Thoracic aorta (tissue), 2 donors: ENCODE results near the gene INSYN1. TPM values are rescaled to one million over a fixed set of nuclear protein-coding genes. Genes with fewer than 3 reads are reported as not detected.

Experiments used
- ATAC-seq: fragments of 150-250 bp; one replicate; pipeline ENCODE4 v1.8.0; 2017; ENCODE audit warnings: low read depth; ENCODE audit not compliant: insufficient number of reproducible peaks, low FRiP score
- DNase-seq: peaks from one replicate; pipeline ENCODE4 v3.0.0-alpha.2; 2020; ENCODE audit warnings: low spot score
- H3K27ac ChIP-seq, 2 donors: fragments of 200-600 bp; sonication (generic); 1 replicate in 1 of 2; 2 replicates in 1 of 2; pipeline ENCODE4 v1.5.1; 2016; ENCODE audit warnings: mild to moderate bottlenecking in 2 of 2, moderate library complexity in 2 of 2
- H3K27me3 ChIP-seq: fragments of 200-600 bp; sonication (generic); replicated peaks from 2 replicates; pipeline ENCODE4 v1.6.0; 2016; ENCODE audit warnings: mild to moderate bottlenecking; ENCODE audit not compliant: insufficient read depth
- H3K36me3 ChIP-seq: fragments of 200-600 bp; sonication (generic); one replicate; pipeline ENCODE4 v1.5.1; 2016
- H3K4me1 ChIP-seq, 2 donors: fragments of 200-600 bp; sonication (generic); 1 replicate in 1 of 2; 2 replicates in 1 of 2; pipeline versions ENCODE4 v1.5.1 to v1.6.0; 2016; ENCODE audit warnings: low read depth in 2 of 2, mild to moderate bottlenecking in 1 of 2; ENCODE audit not compliant: control insufficient read depth in 1 of 2
- H3K4me3 ChIP-seq: fragments of 200-600 bp; sonication (generic); 2 replicates; pipeline ENCODE4 v1.5.1; 2016; ENCODE audit warnings: mild to moderate bottlenecking
- H3K9me3 ChIP-seq: fragments of 200-600 bp; sonication (generic); 2 replicates; pipeline ENCODE4 v1.5.1; 2016
- CTCF ChIP-seq: fragments of 200-600 bp; sonication (generic); IDR thresholded peaks from one replicate; pipeline ENCODE4 v1.5.1; 2019; ENCODE audit warnings: antibody characterized with exemption
- total RNA-seq, 2 donors: library from RNA; depleted of rRNA; stranded (reverse); fragments of >200 nt; gene quantifications; one replicate each; pipeline versions ENCODE4 v1.1.0 to v1.2.3, GENCODE V29; 2016

The INSYN1 gene
- total RNA-seq, 2 donors from 2014 or later = 10.6 to 15.2 TPM

- ATAC-seq (no peak), DNase-seq (no peak)
- H3K27me3 ChIP-seq = no peaks in the 10 kb centered on the region
- peaks cover 4 to 5% of the 10 kb centered on the region in 2 donors for H3K4me1 ChIP-seq
- no peak overlapping the region for H3K4me3 ChIP-seq
- H3K9me3 ChIP-seq = no peaks in the 10 kb centered on the region
- TF ChIP-seq CTCF = no peak
- no peak overlapping the region for H3K27ac ChIP-seq
- no peaks in the 10 kb centered on the region for H3K36me3 ChIP-seq
Measured at GRCh38 chr15:73745073-73745472, 8.1 kb downstream of the INSYN1 start.

- no peak for TF ChIP-seq CTCF
- Histone ChIP-seq H3K27ac (no peak overlapping the region), H3K36me3 (no peaks in the 10 kb centered on the region), H3K4me1 (peaks cover 4 to 5% of the 10 kb centered on the region in 2 donors), H3K4me3 (no peak overlapping the region), H3K9me3 (no peaks in the 10 kb centered on the region), H3K27me3 (no peaks in the 10 kb centered on the region)
- DNase-seq (no peak), ATAC-seq (no peak)
Measured at GRCh38 chr15:73744293-73744692, 8.9 kb downstream of the INSYN1 start.

- Histone ChIP-seq H3K9me3 (no peaks in the 10 kb centered on the region), H3K4me3 (no peak overlapping the region), H3K4me1 (peaks cover 4 to 5% of the 10 kb centered on the region in 2 donors), H3K27me3 (no peaks in the 10 kb centered on the region), H3K36me3 (no peaks in the 10 kb centered on the region), H3K27ac (no peak overlapping the region)
- DNase-seq = no peak
- TF ChIP-seq CTCF = no peak
- ATAC-seq = no peak
Measured at GRCh38 chr15:73741321-73741836, 11.8 kb downstream of the INSYN1 start.

GRCh38 chr15:73740152-73741048, 12.8 kb downstream of the INSYN1 start:
- peaks cover 4 to 5% of the 10 kb centered on the region in 2 donors for H3K4me1 ChIP-seq
- H3K9me3 ChIP-seq = no peaks in the 10 kb centered on the region
- DNase-seq = no peak
- no peaks in the 10 kb centered on the region for H3K27me3 ChIP-seq
- H3K27ac ChIP-seq = no peak overlapping the region
- H3K36me3 ChIP-seq = no peaks in the 10 kb centered on the region
- no peak for ATAC-seq
- no peak overlapping the region for H3K4me3 ChIP-seq
- TF ChIP-seq CTCF = no peak

GRCh38 chr15:73737535-73737934, 15.6 kb downstream of the INSYN1 start:
- no peak for TF ChIP-seq CTCF
- no peaks in the 10 kb centered on the region for H3K4me1 ChIP-seq
- no peak overlapping the region for H3K27ac ChIP-seq
- no peak for DNase-seq
- no peak overlapping the region for H3K4me3 ChIP-seq
- no peaks in the 10 kb centered on the region for H3K27me3 ChIP-seq
- no peaks in the 10 kb centered on the region for H3K36me3 ChIP-seq
- no peak for ATAC-seq
- no peaks in the 10 kb centered on the region for H3K9me3 ChIP-seq
